Measurements from ENCODE around the gene GSTM1.

DNA sequence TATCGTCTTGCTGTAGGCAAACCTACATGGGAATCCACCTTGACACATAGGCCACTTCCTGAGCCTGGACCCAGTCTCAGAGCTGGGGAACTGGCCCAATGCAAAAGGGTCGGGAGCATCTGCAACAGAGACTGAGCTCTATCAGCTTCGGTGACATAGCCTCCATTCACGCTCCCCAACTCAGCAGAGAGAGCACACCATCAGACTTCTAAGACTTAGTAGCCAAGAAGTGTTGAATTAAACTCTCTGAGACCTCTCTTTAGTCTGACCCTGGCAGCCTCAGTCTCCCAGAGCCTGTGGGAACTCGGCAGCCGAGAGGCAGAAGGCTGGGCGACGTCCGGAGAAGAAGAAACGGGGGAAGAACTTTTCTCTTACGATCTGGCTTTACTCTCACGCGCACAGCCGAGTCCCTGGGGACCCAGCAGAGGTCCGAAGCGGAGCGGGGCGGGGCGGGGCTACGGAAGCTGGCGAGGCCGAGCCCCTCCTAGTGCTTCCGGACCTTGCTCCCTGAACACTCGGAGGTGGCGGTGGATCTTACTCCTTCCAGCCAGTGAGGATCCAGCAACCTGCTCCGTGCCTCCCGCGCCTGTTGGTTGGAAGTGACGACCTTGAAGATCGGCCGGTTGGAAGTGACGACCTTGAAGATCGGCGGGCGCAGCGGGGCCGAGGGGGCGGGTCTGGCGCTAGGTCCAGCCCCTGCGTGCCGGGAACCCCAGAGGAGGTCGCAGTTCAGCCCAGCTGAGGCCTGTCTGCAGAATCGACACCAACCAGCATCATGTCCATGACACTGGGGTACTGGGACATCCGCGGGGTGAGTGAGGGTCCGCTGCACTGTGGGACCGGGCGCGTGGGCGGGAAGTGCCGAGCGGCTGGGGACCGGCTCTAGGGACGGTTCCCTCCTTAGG lies 31.8 kb upstream of the GSTM1 start, which contains the start of gene GSTM4:
- TF ChIP-seq, protein P1, sequence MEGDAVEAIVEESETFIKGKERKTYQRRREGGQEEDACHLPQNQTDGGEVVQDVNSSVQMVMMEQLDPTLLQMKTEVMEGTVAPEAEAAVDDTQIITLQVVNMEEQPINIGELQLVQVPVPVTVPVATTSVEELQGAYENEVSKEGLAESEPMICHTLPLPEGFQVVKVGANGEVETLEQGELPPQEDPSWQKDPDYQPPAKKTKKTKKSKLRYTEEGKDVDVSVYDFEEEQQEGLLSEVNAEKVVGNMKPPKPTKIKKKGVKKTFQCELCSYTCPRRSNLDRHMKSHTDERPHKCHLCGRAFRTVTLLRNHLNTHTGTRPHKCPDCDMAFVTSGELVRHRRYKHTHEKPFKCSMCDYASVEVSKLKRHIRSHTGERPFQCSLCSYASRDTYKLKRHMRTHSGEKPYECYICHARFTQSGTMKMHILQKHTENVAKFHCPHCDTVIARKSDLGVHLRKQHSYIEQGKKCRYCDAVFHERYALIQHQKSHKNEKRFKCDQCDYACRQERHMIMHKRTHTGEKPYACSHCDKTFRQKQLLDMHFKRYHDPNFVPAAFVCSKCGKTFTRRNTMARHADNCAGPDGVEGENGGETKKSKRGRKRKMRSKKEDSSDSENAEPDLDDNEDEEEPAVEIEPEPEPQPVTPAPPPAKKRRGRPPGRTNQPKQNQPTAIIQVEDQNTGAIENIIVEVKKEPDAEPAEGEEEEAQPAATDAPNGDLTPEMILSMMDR (IDR thresholded peaks at IDR 0.05; ENCODE audit: insufficient read depth, low read depth, low read length), result no peak
- TF ChIP-seq EZH2 (IDR thresholded peaks at IDR 0.05; ENCODE audit: insufficient read depth, low read length), result no peak

Measured in astrocyte (in vitro differentiated cells and primary cell).